HG03045 (cell line): ENCODE measurements around the gene DDIAS.
"Not testable (repeated sequence)": the region's sequence is repeated elsewhere in the genome, so short reads cannot be mapped to it uniquely, and the experiment has no call there.

Source experiments
- ATAC-seq: cut with Tn5 transposase; IDR thresholded peaks from one replicate; pipeline ENCODE4 v1.9.1; 2021; ENCODE audit warnings: mild to moderate bottlenecking, moderate library complexity; ENCODE audit not compliant: unreplicated experiment

Gene DDIAS

GRCh38 chr11:82890002-82890341 is 11.6 kb upstream of the DDIAS start:
- ATAC-seq, result no peak

GRCh38 chr11:82890936-82891335 is 10.6 kb upstream of the DDIAS start:
- ATAC-seq, result no peak

- no peak for ATAC-seq
Observed at GRCh38 chr11:82892611-82893169, 8.8 kb upstream of the DDIAS start.

GRCh38 chr11:82895437-82896091 is 6.0 kb upstream of the DDIAS start:
- ATAC-seq, result no peak

- no peak for ATAC-seq
Observed at GRCh38 chr11:82896183-82896582, 5.4 kb upstream of the DDIAS start.

GRCh38 chr11:82898241-82898640 is 3.3 kb upstream of the DDIAS start:
- ATAC-seq, result no peak

- no peak for ATAC-seq
Observed at GRCh38 chr11:82899186-82899820, 2.2 kb upstream of the DDIAS start.

GRCh38 chr11:82899957-82900276 is 1.6 kb upstream of the DDIAS start:
- no peak for ATAC-seq

- ATAC-seq, result peak; percentile 87
Observed at GRCh38 chr11:82900277-82901164, 1.0 kb upstream of the DDIAS start, which contains the start of gene PRCP. PRCP (minus strand) TSS chr11:82900430; CDS start chr11:82900402, 28 bp downstream.

- no peak for ATAC-seq
Observed at GRCh38 chr11:82901922-82902485, 468 bp downstream of the DDIAS start.

- ATAC-seq, result no peak
Observed at GRCh38 chr11:82902880-82903279, 1.3 kb downstream of the DDIAS start.

- no peak for ATAC-seq
Observed at GRCh38 chr11:82903843-82904586, 2.5 kb downstream of the DDIAS start.

GRCh38 chr11:82906236-82906635 is 4.7 kb downstream of the DDIAS start:
- ATAC-seq, result no peak

- no peak for ATAC-seq
Observed at GRCh38 chr11:82906931-82907330, 5.4 kb downstream of the DDIAS start.

- ATAC-seq, result no peak
Observed at GRCh38 chr11:82907371-82907770, 5.8 kb downstream of the DDIAS start.

GRCh38 chr11:82908311-82908710 is 6.8 kb downstream of the DDIAS start:
- no peak for ATAC-seq

- ATAC-seq, result no peak
Observed at GRCh38 chr11:82909015-82909640, 7.6 kb downstream of the DDIAS start.

GRCh38 chr11:82919786-82920185 is 18.2 kb downstream of the DDIAS start:
- ATAC-seq, result not testable (repeated sequence)

GRCh38 chr11:82920227-82920626 is 18.7 kb downstream of the DDIAS start:
- ATAC-seq, result not testable (repeated sequence)
